ENCODE results near the gene ST6GALNAC3.

- no peak for TF ChIP-seq CTCF (conservative IDR thresholded peaks at IDR 0.05; ENCODE audit: low read length)
- TF ChIP-seq EZH2phosphoT487 (IDR thresholded peaks at IDR 0.05; ENCODE audit: borderline replicate concordance, low read depth, low read length), result no peak
These were observed 595.2 kb downstream of the ST6GALNAC3 start for GRCh38 chr1:76669624-76670315.

All from OCI-LY7 (cell line).